ENCODE data around the gene GRID1. TPM values are rescaled to one million over a fixed set of nuclear protein-coding genes. Genes with fewer than 3 reads are reported as not detected.

GRID1 gene
- total RNA-seq, 1 experiment from 2014 or later, result 0.37 TPM

DNA sequence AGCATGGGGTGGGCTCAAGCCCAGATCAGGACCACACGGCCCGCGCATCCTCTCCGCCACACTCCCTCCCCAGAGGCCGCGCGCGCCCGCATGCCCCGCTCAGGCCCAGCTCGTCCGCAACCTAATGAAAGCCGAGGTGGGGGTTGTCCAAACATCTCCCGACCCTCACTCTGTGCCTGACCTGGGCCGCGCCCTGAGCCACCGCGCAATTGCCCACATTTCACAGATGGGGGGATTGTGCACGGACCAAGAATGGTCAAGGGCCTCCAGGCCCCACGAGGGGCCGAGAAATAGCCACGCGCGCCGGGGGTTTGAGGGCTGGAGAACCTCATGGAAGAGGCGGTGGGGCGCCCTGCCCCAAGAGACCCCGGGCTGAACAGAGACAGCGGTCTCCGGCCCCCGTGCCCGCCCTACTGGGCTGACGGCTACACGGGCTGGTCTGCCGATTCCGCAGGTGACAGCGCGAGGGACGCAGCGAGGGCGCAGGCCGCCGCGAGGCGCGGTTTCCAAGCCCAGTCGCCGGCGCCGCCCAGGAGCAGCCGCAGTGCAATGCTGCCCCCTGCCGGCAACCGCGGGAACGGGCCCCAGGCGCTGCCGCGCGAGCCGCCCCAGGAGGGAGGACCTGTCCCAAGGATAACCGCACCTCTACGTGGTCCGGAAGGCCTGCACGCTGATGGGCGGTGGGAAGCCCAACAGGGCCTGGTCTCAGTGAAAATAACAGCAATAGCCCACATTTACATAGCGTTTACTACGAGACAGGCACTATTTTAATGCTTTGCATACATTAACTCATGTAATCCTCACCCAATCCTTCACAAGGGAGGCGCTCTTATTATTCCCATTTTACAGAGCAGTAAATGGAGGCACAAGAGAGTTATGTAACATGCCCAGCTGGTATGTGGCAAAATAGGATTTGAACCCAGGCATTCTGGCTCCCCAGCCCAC lies 10.5 kb upstream of the GRID1 start (continued):
- TF ChIP-seq, protein P1, sequence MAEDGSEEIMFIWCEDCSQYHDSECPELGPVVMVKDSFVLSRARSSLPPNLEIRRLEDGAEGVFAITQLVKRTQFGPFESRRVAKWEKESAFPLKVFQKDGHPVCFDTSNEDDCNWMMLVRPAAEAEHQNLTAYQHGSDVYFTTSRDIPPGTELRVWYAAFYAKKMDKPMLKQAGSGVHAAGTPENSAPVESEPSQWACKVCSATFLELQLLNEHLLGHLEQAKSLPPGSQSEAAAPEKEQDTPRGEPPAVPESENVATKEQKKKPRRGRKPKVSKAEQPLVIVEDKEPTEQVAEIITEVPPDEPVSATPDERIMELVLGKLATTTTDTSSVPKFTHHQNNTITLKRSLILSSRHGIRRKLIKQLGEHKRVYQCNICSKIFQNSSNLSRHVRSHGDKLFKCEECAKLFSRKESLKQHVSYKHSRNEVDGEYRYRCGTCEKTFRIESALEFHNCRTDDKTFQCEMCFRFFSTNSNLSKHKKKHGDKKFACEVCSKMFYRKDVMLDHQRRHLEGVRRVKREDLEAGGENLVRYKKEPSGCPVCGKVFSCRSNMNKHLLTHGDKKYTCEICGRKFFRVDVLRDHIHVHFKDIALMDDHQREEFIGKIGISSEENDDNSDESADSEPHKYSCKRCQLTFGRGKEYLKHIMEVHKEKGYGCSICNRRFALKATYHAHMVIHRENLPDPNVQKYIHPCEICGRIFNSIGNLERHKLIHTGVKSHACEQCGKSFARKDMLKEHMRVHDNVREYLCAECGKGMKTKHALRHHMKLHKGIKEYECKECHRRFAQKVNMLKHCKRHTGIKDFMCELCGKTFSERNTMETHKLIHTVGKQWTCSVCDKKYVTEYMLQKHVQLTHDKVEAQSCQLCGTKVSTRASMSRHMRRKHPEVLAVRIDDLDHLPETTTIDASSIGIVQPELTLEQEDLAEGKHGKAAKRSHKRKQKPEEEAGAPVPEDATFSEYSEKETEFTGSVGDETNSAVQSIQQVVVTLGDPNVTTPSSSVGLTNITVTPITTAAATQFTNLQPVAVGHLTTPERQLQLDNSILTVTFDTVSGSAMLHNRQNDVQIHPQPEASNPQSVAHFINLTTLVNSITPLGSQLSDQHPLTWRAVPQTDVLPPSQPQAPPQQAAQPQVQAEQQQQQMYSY (CRISPR knock-in tag; IDR thresholded peaks at IDR 0.05), result no peak
- TF ChIP-seq ZNF219 (CRISPR knock-in tag; IDR thresholded peaks at IDR 0.05; ENCODE audit: borderline replicate concordance) (no peak), ZNF121 (CRISPR knock-in tag; IDR thresholded peaks at IDR 0.05) (no peak), NR3C1 (CRISPR knock-in tag; conservative IDR thresholded peaks at IDR 0.05; ENCODE audit: low read depth) (no peak), NFE2L1 (CRISPR knock-in tag; IDR thresholded peaks at IDR 0.05) (no peak), ZNF263 (CRISPR knock-in tag; IDR thresholded peaks at IDR 0.05; ENCODE audit: low read depth) (no peak), GTF2I (CRISPR knock-in tag; conservative IDR thresholded peaks at IDR 0.05) (peak; percentile 71; the same call in 1 of the 2 replicates), ETV6 (CRISPR knock-in tag; IDR thresholded peaks at IDR 0.05) (peak; percentile 47), TEAD1 (CRISPR knock-in tag; IDR thresholded peaks at IDR 0.05) (peak; percentile 53; the same call in 1 of the 2 replicates), NFATC4 (CRISPR knock-in tag; IDR thresholded peaks at IDR 0.05) (no peak), TCF7 (CRISPR knock-in tag; IDR thresholded peaks at IDR 0.05; ENCODE audit: low read depth) (no peak), ZNF423 (CRISPR knock-in tag; IDR thresholded peaks at IDR 0.05) (no peak), EMX1 (CRISPR knock-in tag; IDR thresholded peaks at IDR 0.05) (no peak)
- TF ChIP-seq, protein P2, sequence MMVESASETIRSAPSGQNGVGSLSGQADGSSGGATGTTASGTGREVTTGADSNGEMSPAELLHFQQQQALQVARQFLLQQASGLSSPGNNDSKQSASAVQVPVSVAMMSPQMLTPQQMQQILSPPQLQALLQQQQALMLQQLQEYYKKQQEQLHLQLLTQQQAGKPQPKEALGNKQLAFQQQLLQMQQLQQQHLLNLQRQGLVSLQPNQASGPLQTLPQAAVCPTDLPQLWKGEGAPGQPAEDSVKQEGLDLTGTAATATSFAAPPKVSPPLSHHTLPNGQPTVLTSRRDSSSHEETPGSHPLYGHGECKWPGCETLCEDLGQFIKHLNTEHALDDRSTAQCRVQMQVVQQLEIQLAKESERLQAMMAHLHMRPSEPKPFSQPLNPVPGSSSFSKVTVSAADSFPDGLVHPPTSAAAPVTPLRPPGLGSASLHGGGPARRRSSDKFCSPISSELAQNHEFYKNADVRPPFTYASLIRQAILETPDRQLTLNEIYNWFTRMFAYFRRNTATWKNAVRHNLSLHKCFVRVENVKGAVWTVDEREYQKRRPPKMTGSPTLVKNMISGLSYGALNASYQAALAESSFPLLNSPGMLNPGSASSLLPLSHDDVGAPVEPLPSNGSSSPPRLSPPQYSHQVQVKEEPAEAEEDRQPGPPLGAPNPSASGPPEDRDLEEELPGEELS (CRISPR knock-in tag; IDR thresholded peaks at IDR 0.05), result peak; percentile 33
- TF ChIP-seq, protein P3, sequence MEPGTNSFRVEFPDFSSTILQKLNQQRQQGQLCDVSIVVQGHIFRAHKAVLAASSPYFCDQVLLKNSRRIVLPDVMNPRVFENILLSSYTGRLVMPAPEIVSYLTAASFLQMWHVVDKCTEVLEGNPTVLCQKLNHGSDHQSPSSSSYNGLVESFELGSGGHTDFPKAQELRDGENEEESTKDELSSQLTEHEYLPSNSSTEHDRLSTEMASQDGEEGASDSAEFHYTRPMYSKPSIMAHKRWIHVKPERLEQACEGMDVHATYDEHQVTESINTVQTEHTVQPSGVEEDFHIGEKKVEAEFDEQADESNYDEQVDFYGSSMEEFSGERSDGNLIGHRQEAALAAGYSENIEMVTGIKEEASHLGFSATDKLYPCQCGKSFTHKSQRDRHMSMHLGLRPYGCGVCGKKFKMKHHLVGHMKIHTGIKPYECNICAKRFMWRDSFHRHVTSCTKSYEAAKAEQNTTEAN (CRISPR knock-in tag; IDR thresholded peaks at IDR 0.05), result no peak
- TF ChIP-seq, protein P4, sequence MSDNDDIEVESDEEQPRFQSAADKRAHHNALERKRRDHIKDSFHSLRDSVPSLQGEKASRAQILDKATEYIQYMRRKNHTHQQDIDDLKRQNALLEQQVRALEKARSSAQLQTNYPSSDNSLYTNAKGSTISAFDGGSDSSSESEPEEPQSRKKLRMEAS (CRISPR knock-in tag; IDR thresholded peaks at IDR 0.05), result peak; percentile 87
- TF ChIP-seq, protein P5, sequence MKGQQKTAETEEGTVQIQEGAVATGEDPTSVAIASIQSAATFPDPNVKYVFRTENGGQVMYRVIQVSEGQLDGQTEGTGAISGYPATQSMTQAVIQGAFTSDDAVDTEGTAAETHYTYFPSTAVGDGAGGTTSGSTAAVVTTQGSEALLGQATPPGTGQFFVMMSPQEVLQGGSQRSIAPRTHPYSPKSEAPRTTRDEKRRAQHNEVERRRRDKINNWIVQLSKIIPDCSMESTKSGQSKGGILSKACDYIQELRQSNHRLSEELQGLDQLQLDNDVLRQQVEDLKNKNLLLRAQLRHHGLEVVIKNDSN (CRISPR knock-in tag; IDR thresholded peaks at IDR 0.05), result no peak
- TF ChIP-seq, protein P6, sequence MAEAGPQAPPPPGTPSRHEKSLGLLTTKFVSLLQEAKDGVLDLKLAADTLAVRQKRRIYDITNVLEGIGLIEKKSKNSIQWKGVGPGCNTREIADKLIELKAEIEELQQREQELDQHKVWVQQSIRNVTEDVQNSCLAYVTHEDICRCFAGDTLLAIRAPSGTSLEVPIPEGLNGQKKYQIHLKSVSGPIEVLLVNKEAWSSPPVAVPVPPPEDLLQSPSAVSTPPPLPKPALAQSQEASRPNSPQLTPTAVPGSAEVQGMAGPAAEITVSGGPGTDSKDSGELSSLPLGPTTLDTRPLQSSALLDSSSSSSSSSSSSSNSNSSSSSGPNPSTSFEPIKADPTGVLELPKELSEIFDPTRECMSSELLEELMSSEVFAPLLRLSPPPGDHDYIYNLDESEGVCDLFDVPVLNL (CRISPR knock-in tag; IDR thresholded peaks at IDR 0.05; ENCODE audit: borderline replicate concordance, low read depth), result no peak
- TF ChIP-seq, protein P7, sequence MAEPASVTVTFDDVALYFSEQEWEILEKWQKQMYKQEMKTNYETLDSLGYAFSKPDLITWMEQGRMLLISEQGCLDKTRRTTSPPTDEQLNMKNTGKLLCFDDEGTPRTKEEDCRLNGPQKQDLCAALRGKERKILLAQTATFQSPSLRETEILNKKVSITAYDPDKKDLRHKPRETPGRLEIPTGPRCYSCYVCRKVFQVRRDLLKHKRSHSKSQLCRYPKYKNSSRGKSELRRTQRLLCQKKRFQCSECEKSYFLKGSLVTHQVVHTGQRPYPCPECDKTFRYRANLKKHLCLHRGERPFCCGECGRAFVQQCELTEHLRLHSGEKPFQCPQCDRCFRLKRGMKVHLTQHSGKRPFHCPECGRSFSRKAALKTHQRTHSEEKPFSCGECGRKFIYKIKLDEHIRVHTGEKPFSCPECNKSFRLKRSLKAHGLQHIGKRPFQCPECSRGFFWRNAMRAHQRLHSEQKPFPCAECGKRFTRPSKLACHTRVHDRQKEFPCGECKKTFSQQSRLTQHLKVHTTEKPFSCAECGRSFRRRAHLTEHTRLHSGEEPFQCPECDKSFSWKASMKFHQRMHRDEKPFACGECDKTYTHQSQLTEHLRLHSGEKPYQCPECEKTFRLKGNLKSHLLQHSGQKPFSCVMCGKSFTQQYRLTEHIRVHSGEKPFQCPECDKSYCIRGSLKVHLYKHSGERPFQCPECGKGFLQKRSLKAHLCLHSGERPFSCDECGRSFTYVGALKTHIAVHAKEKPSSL (CRISPR knock-in tag; conservative IDR thresholded peaks at IDR 0.05), result no peak
- TF ChIP-seq, protein P8, sequence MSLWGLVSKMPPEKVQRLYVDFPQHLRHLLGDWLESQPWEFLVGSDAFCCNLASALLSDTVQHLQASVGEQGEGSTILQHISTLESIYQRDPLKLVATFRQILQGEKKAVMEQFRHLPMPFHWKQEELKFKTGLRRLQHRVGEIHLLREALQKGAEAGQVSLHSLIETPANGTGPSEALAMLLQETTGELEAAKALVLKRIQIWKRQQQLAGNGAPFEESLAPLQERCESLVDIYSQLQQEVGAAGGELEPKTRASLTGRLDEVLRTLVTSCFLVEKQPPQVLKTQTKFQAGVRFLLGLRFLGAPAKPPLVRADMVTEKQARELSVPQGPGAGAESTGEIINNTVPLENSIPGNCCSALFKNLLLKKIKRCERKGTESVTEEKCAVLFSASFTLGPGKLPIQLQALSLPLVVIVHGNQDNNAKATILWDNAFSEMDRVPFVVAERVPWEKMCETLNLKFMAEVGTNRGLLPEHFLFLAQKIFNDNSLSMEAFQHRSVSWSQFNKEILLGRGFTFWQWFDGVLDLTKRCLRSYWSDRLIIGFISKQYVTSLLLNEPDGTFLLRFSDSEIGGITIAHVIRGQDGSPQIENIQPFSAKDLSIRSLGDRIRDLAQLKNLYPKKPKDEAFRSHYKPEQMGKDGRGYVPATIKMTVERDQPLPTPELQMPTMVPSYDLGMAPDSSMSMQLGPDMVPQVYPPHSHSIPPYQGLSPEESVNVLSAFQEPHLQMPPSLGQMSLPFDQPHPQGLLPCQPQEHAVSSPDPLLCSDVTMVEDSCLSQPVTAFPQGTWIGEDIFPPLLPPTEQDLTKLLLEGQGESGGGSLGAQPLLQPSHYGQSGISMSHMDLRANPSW (CRISPR knock-in tag; conservative IDR thresholded peaks at IDR 0.05; ENCODE audit: low read depth), result no peak; the same call in 1 of the 2 replicates
- TF ChIP-seq, protein P9, sequence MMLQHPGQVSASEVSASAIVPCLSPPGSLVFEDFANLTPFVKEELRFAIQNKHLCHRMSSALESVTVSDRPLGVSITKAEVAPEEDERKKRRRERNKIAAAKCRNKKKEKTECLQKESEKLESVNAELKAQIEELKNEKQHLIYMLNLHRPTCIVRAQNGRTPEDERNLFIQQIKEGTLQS (CRISPR knock-in tag; conservative IDR thresholded peaks at IDR 0.05), result no peak

Data from WTC11 (cell line).